ENCODE data around the gene RAB34. TPM values are rescaled to one million over a fixed set of nuclear protein-coding genes. Genes with fewer than 3 reads are reported as not detected.

The RAB34 gene
- total RNA-seq, 4 donors from 2014 or later, result 43.0 to 133 (median 98.7) TPM

- no peak for TF ChIP-seq CTCF (IDR thresholded peaks at IDR 0.05; ENCODE audit: low read depth)
These were observed 31.3 kb upstream of the RAB34 start for GRCh38 chr17:28748852-28749515.

- TF ChIP-seq CTCF (IDR thresholded peaks at IDR 0.05; ENCODE audit: low read depth), result no peak
These were observed 30.4 kb upstream of the RAB34 start for GRCh38 chr17:28747801-28748750.

GRCh38 chr17:28747051-28747691, 29.5 kb upstream of the RAB34 start:
- no peak for TF ChIP-seq CTCF (IDR thresholded peaks at IDR 0.05; ENCODE audit: low read depth)

- no peak for TF ChIP-seq CTCF (IDR thresholded peaks at IDR 0.05; ENCODE audit: low read depth)
These were observed 29.0 kb upstream of the RAB34 start for GRCh38 chr17:28746611-28747050.

- TF ChIP-seq CTCF (IDR thresholded peaks at IDR 0.05; ENCODE audit: low read depth), result no peak
These were observed 28.2 kb upstream of the RAB34 start for GRCh38 chr17:28745786-28746411.

- TF ChIP-seq CTCF (IDR thresholded peaks at IDR 0.05; ENCODE audit: low read depth), result no peak
These were observed 27.5 kb upstream of the RAB34 start for GRCh38 chr17:28744972-28745785.

All from subcutaneous adipose tissue (tissue), 4 donors.